Measurements from ENCODE around the gene CHN2. TPM values are rescaled to one million over a fixed set of nuclear protein-coding genes. Genes with fewer than 3 reads are reported as not detected.
"Not testable (repeated sequence)": the region's sequence is repeated elsewhere in the genome, so short reads cannot be mapped to it uniquely, and the experiment has no call there.

CHN2 gene
- total RNA-seq, 1 donor from 2014 or later, result 6.6 TPM

- Histone ChIP-seq H3K36me3 (no peaks in the 10 kb centered on the region), H2AFZ (replicated peaks) (no peak overlapping the region), H3K27ac (no peak overlapping the region), H3K4me1 (no peaks in the 10 kb centered on the region), H4K20me1 (ENCODE audit: low read depth) (no peaks in the 10 kb centered on the region), H3K4me2 (no peak overlapping the region), H3K27me3 (no peaks in the 10 kb centered on the region), H3K9me3 (ENCODE audit: low read depth) (no peaks in the 10 kb centered on the region), H3K79me2 (ENCODE audit: low read depth) (no peaks in the 10 kb centered on the region), H3K9ac (no peak overlapping the region), H3K4me3 (no peak overlapping the region), H3F3A (ENCODE audit: low read depth) (no peaks in the 10 kb centered on the region)
- Mint-ChIP-seq H3K27me3 (ENCODE audit: insufficient read depth, low read depth) (peaks cover 2% of the 10 kb centered on the region), H3K4me3 (no peak overlapping the region), H3K36me3 (peaks cover 2% of the 10 kb centered on the region), H3K27ac (no peak overlapping the region), H3K4me1 (peaks cover 21% of the 10 kb centered on the region), H3K9me3 (peaks cover 2% of the 10 kb centered on the region)
- DNase-seq (ENCODE audit: low spot score), result no peak
- TF ChIP-seq CTCF (IDR thresholded peaks at IDR 0.05), result no peak
- no peak for TF ChIP-seq EZH2phosphoT487 (IDR thresholded peaks at IDR 0.05)
- no peak for TF ChIP-seq EZH2 (IDR thresholded peaks at IDR 0.05)
Measured at GRCh38 chr7:29207162-29207801, 12.7 kb downstream of the CHN2 start.

- H3K4me1 ChIP-seq, result no peaks in the 10 kb centered on the region
- no peaks in the 10 kb centered on the region for H3K9me3 ChIP-seq (ENCODE audit: low read depth)
- no peak overlapping the region for H3K27ac Mint-ChIP-seq
- H3K27ac ChIP-seq, result no peak overlapping the region
- H3K4me3 Mint-ChIP-seq, result no peak overlapping the region
- no peak overlapping the region for H3K4me2 ChIP-seq
- H2AFZ ChIP-seq (replicated peaks), result no peak overlapping the region
- no peaks in the 10 kb centered on the region for H3K79me2 ChIP-seq (ENCODE audit: low read depth)
- no peaks in the 10 kb centered on the region for H3K36me3 ChIP-seq
- no peaks in the 10 kb centered on the region for H4K20me1 ChIP-seq (ENCODE audit: low read depth)
- peaks cover 2% of the 10 kb centered on the region for H3K27me3 Mint-ChIP-seq (ENCODE audit: insufficient read depth, low read depth)
- H3K9me3 Mint-ChIP-seq, result peaks cover 2% of the 10 kb centered on the region
- H3K9ac ChIP-seq, result no peak overlapping the region
- no peaks in the 10 kb centered on the region for H3K27me3 ChIP-seq
- no peak for DNase-seq (ENCODE audit: low spot score)
- TF ChIP-seq EZH2phosphoT487 (IDR thresholded peaks at IDR 0.05) (no peak), CTCF (IDR thresholded peaks at IDR 0.05) (no peak), EZH2 (IDR thresholded peaks at IDR 0.05) (no peak)
- no peaks in the 10 kb centered on the region for H3F3A ChIP-seq (ENCODE audit: low read depth)
- H3K4me1 Mint-ChIP-seq, result peaks cover 21% of the 10 kb centered on the region
- no peak overlapping the region for H3K4me3 ChIP-seq
- H3K36me3 Mint-ChIP-seq, result peaks cover 2% of the 10 kb centered on the region
Measured at GRCh38 chr7:29208410-29209250, 14.1 kb downstream of the CHN2 start.

- H3K36me3 Mint-ChIP-seq, result peaks cover 2% of the 10 kb centered on the region
- no peak overlapping the region for H2AFZ ChIP-seq (replicated peaks)
- H3K27me3 Mint-ChIP-seq (ENCODE audit: insufficient read depth, low read depth), result peaks cover 2% of the 10 kb centered on the region
- no peak overlapping the region for H3K9ac ChIP-seq
- peaks cover 2% of the 10 kb centered on the region for H3K9me3 Mint-ChIP-seq
- TF ChIP-seq EZH2phosphoT487 (IDR thresholded peaks at IDR 0.05), result no peak
- no peak for TF ChIP-seq CTCF (IDR thresholded peaks at IDR 0.05)
- TF ChIP-seq EZH2 (IDR thresholded peaks at IDR 0.05), result no peak
- H3K4me1 ChIP-seq, result no peaks in the 10 kb centered on the region
- H3K4me1 Mint-ChIP-seq, result peaks cover 21% of the 10 kb centered on the region
- H3K4me3 ChIP-seq, result no peak overlapping the region
- H3K79me2 ChIP-seq (ENCODE audit: low read depth), result no peaks in the 10 kb centered on the region
- no peaks in the 10 kb centered on the region for H3F3A ChIP-seq (ENCODE audit: low read depth)
- no peak overlapping the region for H3K27ac Mint-ChIP-seq
- H3K4me2 ChIP-seq, result no peak overlapping the region
- H3K9me3 ChIP-seq (ENCODE audit: low read depth), result no peaks in the 10 kb centered on the region
- no peaks in the 10 kb centered on the region for H4K20me1 ChIP-seq (ENCODE audit: low read depth)
- no peak overlapping the region for H3K4me3 Mint-ChIP-seq
- H3K27ac ChIP-seq, result no peak overlapping the region
- H3K36me3 ChIP-seq, result no peaks in the 10 kb centered on the region
- no peaks in the 10 kb centered on the region for H3K27me3 ChIP-seq
- DNase-seq (ENCODE audit: low spot score), result no peak
Measured at GRCh38 chr7:29209745-29210144, 15.2 kb downstream of the CHN2 start.

GRCh38 chr7:29212736-29213135, 18.2 kb downstream of the CHN2 start:
- H3K4me1 Mint-ChIP-seq, result peaks cover 10% of the 10 kb centered on the region
- DNase-seq (ENCODE audit: low spot score), result not testable (repeated sequence)

More at GRCh38 chr7:29212736-29213135, 18.2 kb downstream of the CHN2 start:
- not testable (repeated sequence) for H3K9me3 ChIP-seq (ENCODE audit: low read depth); H3K79me2 ChIP-seq (ENCODE audit: low read depth); H3K27me3 ChIP-seq; H3K36me3 ChIP-seq; H3F3A ChIP-seq (ENCODE audit: low read depth); H4K20me1 ChIP-seq (ENCODE audit: low read depth); H3K4me1 ChIP-seq; H3K4me2 ChIP-seq; H3K36me3 Mint-ChIP-seq; H3K9ac ChIP-seq; H3K27ac ChIP-seq; H3K27ac Mint-ChIP-seq; H3K4me3 ChIP-seq; H3K4me3 Mint-ChIP-seq; H3K9me3 Mint-ChIP-seq; H2AFZ ChIP-seq (replicated peaks); H3K27me3 Mint-ChIP-seq (ENCODE audit: insufficient read depth, low read depth)
